IPS-20b (cell line): Measurements from ENCODE around the gene GLP1R.

Source experiments
- H3K27ac ChIP-seq: one replicate; pipeline ENCODE4 v1.5.1; 2013; ENCODE audit warnings: low read length
- H3K27me3 ChIP-seq: 2 replicates; pipeline ENCODE4 v1.6.1; 2013; ENCODE audit warnings: mild to moderate bottlenecking, low read length, inconsistent platforms; ENCODE audit not compliant: insufficient read depth
- H3K36me3 ChIP-seq: 2 replicates; pipeline ENCODE4 v1.6.1; 2013; ENCODE audit warnings: low read depth, mild to moderate bottlenecking, inconsistent platforms, low read length, moderate library complexity; ENCODE audit not compliant: insufficient read depth
- H3K4me1 ChIP-seq: 2 replicates; pipeline ENCODE4 v1.6.1; 2013; ENCODE audit warnings: mild to moderate bottlenecking, control low read depth, inconsistent platforms, low read length, moderate library complexity; ENCODE audit not compliant: insufficient read depth
- H3K4me3 ChIP-seq: 2 replicates; pipeline ENCODE4 v1.5.1; 2013; ENCODE audit warnings: mild to moderate bottlenecking, low read length, inconsistent platforms
- H3K9ac ChIP-seq: 2 replicates; pipeline ENCODE4 v1.6.1; 2013; ENCODE audit warnings: low read depth, mild to moderate bottlenecking, inconsistent platforms, low read length, moderate library complexity
- H3K9me3 ChIP-seq: 2 replicates; pipeline ENCODE4 v1.6.1; 2013; ENCODE audit warnings: mild to moderate bottlenecking, low read depth, low read length, inconsistent platforms; ENCODE audit not compliant: insufficient read depth

The GLP1R gene

GRCh38 chr6:39080246-39080875 lies 31.8 kb downstream of the GLP1R start:
- no peak overlapping the region for H3K4me3 ChIP-seq
- H3K4me1 ChIP-seq, result no peaks in the 10 kb centered on the region
- no peaks in the 10 kb centered on the region for H3K27me3 ChIP-seq
- H3K9me3 ChIP-seq, result no peaks in the 10 kb centered on the region
- no peak overlapping the region for H3K9ac ChIP-seq
- H3K36me3 ChIP-seq, result no peaks in the 10 kb centered on the region
- no peak overlapping the region for H3K27ac ChIP-seq

GRCh38 chr6:39082310-39082709 lies 33.7 kb downstream of the GLP1R start:
- H3K27ac ChIP-seq, result no peak overlapping the region
- no peak overlapping the region for H3K9ac ChIP-seq
- no peak overlapping the region for H3K4me3 ChIP-seq
- H3K4me1 ChIP-seq, result peaks cover under 1% of the 10 kb centered on the region; the same call in 1 of the 2 replicates
- H3K9me3 ChIP-seq, result no peaks in the 10 kb centered on the region
- no peaks in the 10 kb centered on the region for H3K27me3 ChIP-seq
- no peaks in the 10 kb centered on the region for H3K36me3 ChIP-seq

GRCh38 chr6:39083231-39083634 lies 34.7 kb downstream of the GLP1R start:
- Histone ChIP-seq H3K9me3 (no peaks in the 10 kb centered on the region), H3K4me3 (no peak overlapping the region), H3K27ac (no peak overlapping the region), H3K27me3 (no peaks in the 10 kb centered on the region), H3K36me3 (no peaks in the 10 kb centered on the region), H3K9ac (no peak overlapping the region), H3K4me1 (peaks cover 9% of the 10 kb centered on the region; the same call in 1 of the 2 replicates)

- no peak overlapping the region for H3K4me3 ChIP-seq
- peaks cover 18% of the 10 kb centered on the region; the same call in 1 of the 2 replicates for H3K4me1 ChIP-seq
- no peaks in the 10 kb centered on the region for H3K9me3 ChIP-seq
- H3K27ac ChIP-seq, result no peak overlapping the region
- no peaks in the 10 kb centered on the region for H3K36me3 ChIP-seq
- no peak overlapping the region for H3K9ac ChIP-seq
- H3K27me3 ChIP-seq, result no peaks in the 10 kb centered on the region
These were observed 35.9 kb downstream of the GLP1R start for GRCh38 chr6:39084506-39084905.

GRCh38 chr6:39085129-39085797 lies 36.7 kb downstream of the GLP1R start:
- Histone ChIP-seq H3K9ac (no peak overlapping the region), H3K9me3 (no peaks in the 10 kb centered on the region), H3K4me1 (peaks cover 18% of the 10 kb centered on the region; the same call in 1 of the 2 replicates), H3K36me3 (no peaks in the 10 kb centered on the region), H3K27ac (no peak overlapping the region), H3K27me3 (no peaks in the 10 kb centered on the region), H3K4me3 (no peak overlapping the region)

GRCh38 chr6:39086294-39086693 lies 37.7 kb downstream of the GLP1R start:
- H3K9ac ChIP-seq, result no peak overlapping the region
- no peaks in the 10 kb centered on the region for H3K27me3 ChIP-seq
- no peaks in the 10 kb centered on the region for H3K36me3 ChIP-seq
- no peaks in the 10 kb centered on the region for H3K9me3 ChIP-seq
- no peak overlapping the region for H3K27ac ChIP-seq
- H3K4me1 ChIP-seq, result peaks cover 18% of the 10 kb centered on the region; the same call in 1 of the 2 replicates
- H3K4me3 ChIP-seq, result no peak overlapping the region

- H3K27me3 ChIP-seq, result no peaks in the 10 kb centered on the region
- H3K9me3 ChIP-seq, result no peaks in the 10 kb centered on the region
- H3K4me1 ChIP-seq, result peaks cover 23% of the 10 kb centered on the region; the same call in 1 of the 2 replicates
- H3K9ac ChIP-seq, result no peak overlapping the region
- H3K36me3 ChIP-seq, result no peaks in the 10 kb centered on the region
- no peak overlapping the region for H3K4me3 ChIP-seq
- no peak overlapping the region for H3K27ac ChIP-seq
These were observed 38.1 kb downstream of the GLP1R start for GRCh38 chr6:39086711-39087110.

- Histone ChIP-seq H3K4me1 (peaks cover 26% of the 10 kb centered on the region; the same call in 1 of the 2 replicates), H3K9ac (no peak overlapping the region), H3K4me3 (no peak overlapping the region), H3K27ac (no peak overlapping the region), H3K27me3 (no peaks in the 10 kb centered on the region), H3K9me3 (no peaks in the 10 kb centered on the region), H3K36me3 (no peaks in the 10 kb centered on the region)
These were observed 38.6 kb downstream of the GLP1R start for GRCh38 chr6:39087197-39087596.

- no peaks in the 10 kb centered on the region for H3K9me3 ChIP-seq
- H3K27me3 ChIP-seq, result no peaks in the 10 kb centered on the region
- H3K4me1 ChIP-seq, result peaks cover 29% of the 10 kb centered on the region; the same call in 1 of the 2 replicates
- H3K9ac ChIP-seq, result no peak overlapping the region
- peak overlapping the region; percentile 11; the same call in 1 of the 2 replicates for H3K4me3 ChIP-seq
- no peak overlapping the region for H3K27ac ChIP-seq
- no peaks in the 10 kb centered on the region for H3K36me3 ChIP-seq
These were observed 39.8 kb downstream of the GLP1R start for GRCh38 chr6:39088331-39088730.

- no peak overlapping the region for H3K9ac ChIP-seq
- H3K36me3 ChIP-seq, result no peaks in the 10 kb centered on the region
- H3K27me3 ChIP-seq, result no peaks in the 10 kb centered on the region
- H3K4me3 ChIP-seq, result no peak overlapping the region
- no peaks in the 10 kb centered on the region for H3K9me3 ChIP-seq
- peaks cover 31% of the 10 kb centered on the region; the same call in 1 of the 2 replicates for H3K4me1 ChIP-seq
- no peak overlapping the region for H3K27ac ChIP-seq
These were observed 41.5 kb downstream of the GLP1R start for GRCh38 chr6:39090036-39090435.

GRCh38 chr6:39091220-39091619 lies 42.6 kb downstream of the GLP1R start:
- Histone ChIP-seq H3K9ac (no peak overlapping the region), H3K27me3 (no peaks in the 10 kb centered on the region), H3K4me1 (peaks cover 31% of the 10 kb centered on the region; the same call in 1 of the 2 replicates), H3K4me3 (no peak overlapping the region), H3K27ac (no peak overlapping the region), H3K36me3 (no peaks in the 10 kb centered on the region), H3K9me3 (no peaks in the 10 kb centered on the region)

- Histone ChIP-seq H3K27me3 (no peaks in the 10 kb centered on the region), H3K27ac (no peak overlapping the region), H3K4me1 (peaks cover 31% of the 10 kb centered on the region; the same call in 1 of the 2 replicates)
These were observed 43.5 kb downstream of the GLP1R start for GRCh38 chr6:39092124-39092523.

More at GRCh38 chr6:39092124-39092523, 43.5 kb downstream of the GLP1R start:
- Histone ChIP-seq H3K9me3 (no peaks in the 10 kb centered on the region), H3K4me3 (no peak overlapping the region), H3K36me3 (no peaks in the 10 kb centered on the region), H3K9ac (no peak overlapping the region)
